ENCODE measurements around the gene DLGAP5.

The DLGAP5 gene

GRCh38 chr14:55180434-55180833, 11.0 kb downstream of the DLGAP5 start:
- DNase-seq, result no peak

GRCh38 chr14:55180006-55180405, 11.4 kb downstream of the DLGAP5 start:
- DNase-seq, result no peak

- DNase-seq, result no peak
These were observed 20.9 kb downstream of the DLGAP5 start for GRCh38 chr14:55170526-55170925.

- DNase-seq, result no peak
These were observed 30.4 kb downstream of the DLGAP5 start for GRCh38 chr14:55160989-55161388.

GRCh38 chr14:55158412-55158811, 33.0 kb downstream of the DLGAP5 start:
- DNase-seq, result no peak

GRCh38 chr14:55157080-55157479, 34.3 kb downstream of the DLGAP5 start:
- no peak for DNase-seq

- no peak for DNase-seq
These were observed 37.4 kb downstream of the DLGAP5 start for GRCh38 chr14:55153951-55154350.

- no peak for DNase-seq
These were observed 39.2 kb downstream of the DLGAP5 start for GRCh38 chr14:55152052-55152753.

- no peak for DNase-seq
These were observed 39.8 kb downstream of the DLGAP5 start for GRCh38 chr14:55151601-55152000.

- DNase-seq, result no peak
These were observed 45.0 kb downstream of the DLGAP5 start for GRCh38 chr14:55146425-55146824.

- DNase-seq, result no peak
These were observed 48.9 kb downstream of the DLGAP5 start for GRCh38 chr14:55142466-55142865.

- no peak for DNase-seq
These were observed 49.6 kb downstream of the DLGAP5 start for GRCh38 chr14:55141825-55142224.

GRCh38 chr14:55139696-55140509, 51.5 kb downstream of the DLGAP5 start:
- no peak for DNase-seq

GRCh38 chr14:55139141-55139540, 52.2 kb downstream of the DLGAP5 start:
- DNase-seq, result no peak

- DNase-seq, result no peak
These were observed 53.3 kb downstream of the DLGAP5 start for GRCh38 chr14:55138091-55138490.

GRCh38 chr14:55136885-55137786, 54.2 kb downstream of the DLGAP5 start:
- no peak for DNase-seq

- DNase-seq, result no peak
These were observed 55.1 kb downstream of the DLGAP5 start for GRCh38 chr14:55136241-55136640.

- no peak for DNase-seq
These were observed 58.0 kb downstream of the DLGAP5 start for GRCh38 chr14:55133416-55133815.

- no peak for DNase-seq
These were observed 59.8 kb downstream of the DLGAP5 start for GRCh38 chr14:55131370-55132137.

- DNase-seq, result no peak
These were observed 61.2 kb downstream of the DLGAP5 start for GRCh38 chr14:55130196-55130550.

- peak; percentile 61 for DNase-seq
These were observed 61.8 kb downstream of the DLGAP5 start for GRCh38 chr14:55129428-55130195.

GRCh38 chr14:55129086-55129427, 62.3 kb downstream of the DLGAP5 start, which contains the start of gene LGALS3:
TSS of gene LGALS3 (plus strand) at chr14:55129252. CDS start at chr14:55137374, 8,122 bp downstream.
- peak; percentile 42 for DNase-seq

Measured in CD4-positive, alpha-beta T cell treated with Interleukin-15 for 1 hour (primary cell).